NCI-H128 (cell line): ENCODE measurements around the gene C1S.
"Not testable (repeated sequence)": the region's sequence is repeated elsewhere in the genome, so short reads cannot be mapped to it uniquely, and the experiment has no call there.

Experiments
- DNase-seq: peaks from one replicate; lab custom pipeline; 2025; ENCODE audit not compliant: unreplicated experiment; lab: John Stamatoyannopoulos, UW

The C1S gene

DNA sequence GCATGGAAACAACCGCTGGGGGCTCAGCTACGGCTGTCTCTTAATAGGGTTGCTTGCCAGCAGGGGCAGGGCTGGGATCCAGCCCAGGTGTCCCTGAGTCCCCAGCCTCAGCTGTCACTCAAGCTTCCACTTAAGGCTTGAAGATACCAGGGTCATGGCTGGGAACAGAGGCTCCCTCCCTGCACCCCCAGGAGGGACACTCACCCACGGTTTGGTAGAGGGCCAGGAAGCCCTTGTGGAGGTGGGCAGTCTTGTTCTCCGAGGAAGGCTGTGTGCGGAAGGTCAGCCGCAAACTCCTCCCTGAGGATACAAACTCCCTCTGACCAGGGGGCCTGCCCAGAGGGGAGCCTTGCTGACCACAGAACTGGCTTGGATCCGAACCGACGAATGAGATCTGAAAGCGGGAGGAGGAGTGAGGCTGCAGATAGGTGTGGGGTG lies 41.2 kb downstream of the C1S start:
- no peak for DNase-seq

DNA sequence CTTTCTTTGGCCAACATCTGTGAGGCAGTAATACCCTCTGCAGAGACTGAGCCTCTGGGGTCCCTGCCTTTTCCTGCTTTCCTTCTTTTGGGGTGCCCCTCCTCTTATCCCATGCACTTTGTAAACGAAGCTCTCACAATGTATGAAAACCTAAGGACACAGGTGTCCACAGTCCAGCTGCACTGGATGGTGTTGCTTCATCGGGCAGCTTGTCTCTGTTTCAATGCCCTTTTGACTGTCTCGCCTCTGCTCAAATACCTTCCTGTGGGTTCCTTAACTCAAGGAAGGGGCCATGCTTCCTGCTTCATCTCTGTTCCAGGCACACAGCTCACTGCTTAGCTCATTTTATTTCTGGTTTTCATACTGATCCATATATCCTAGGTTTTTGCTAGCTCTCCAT lies 42.1 kb downstream of the C1S start:
- no peak for DNase-seq

DNA sequence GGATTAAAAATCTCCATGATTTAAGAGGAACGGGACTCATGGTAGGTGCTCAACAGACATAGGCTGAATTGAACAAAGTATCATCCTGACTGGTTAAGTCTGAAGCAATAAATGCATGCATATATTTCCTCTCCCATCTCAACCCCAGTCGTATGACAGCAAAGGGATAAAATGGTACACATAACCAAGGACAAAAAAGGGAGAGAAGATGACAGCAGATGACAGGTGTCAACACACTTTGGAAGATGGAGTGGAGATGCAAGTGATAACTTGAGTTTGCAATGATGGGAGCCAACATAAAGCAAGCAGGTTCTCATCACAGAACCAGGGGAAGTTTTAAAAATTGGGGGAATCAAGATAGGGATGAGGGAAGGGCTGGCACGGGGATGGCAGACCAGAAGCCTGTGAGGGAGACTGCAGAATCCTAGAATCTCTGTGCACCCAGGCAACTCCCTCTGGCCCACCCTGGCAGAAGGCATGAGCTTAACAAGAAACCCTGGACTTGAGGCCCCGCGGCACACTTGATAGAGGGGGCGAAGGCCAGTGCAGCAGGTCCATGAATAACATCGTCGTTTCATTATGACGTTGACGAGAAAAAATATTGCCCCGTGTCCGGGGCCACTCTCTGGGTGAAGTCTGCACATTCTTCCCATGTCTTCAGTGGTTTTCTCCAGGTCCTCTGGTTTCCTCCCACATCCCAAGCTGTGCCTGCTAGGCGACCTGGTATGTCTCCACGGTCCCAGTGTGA lies 43.5 kb downstream of the C1S start:
- no peak for DNase-seq

DNA sequence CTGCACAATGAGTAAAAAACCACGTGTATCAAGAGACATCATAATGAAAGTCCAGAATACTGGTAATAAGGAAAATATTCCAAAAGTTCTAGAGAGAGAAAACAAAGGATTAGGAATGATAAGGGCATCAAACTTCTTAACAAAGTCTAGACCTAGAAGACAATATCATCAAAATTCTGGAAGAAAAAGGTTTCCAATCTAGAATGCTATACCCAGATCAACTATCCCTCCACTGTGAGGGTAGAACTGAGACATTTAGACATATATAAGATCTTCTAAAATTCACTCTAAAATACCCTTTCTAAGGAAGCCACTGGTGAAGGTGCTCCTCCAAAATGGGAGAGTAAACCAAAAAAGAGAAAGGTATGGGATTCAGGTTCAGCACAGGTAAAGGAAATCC lies 45.6 kb downstream of the C1S start:
- DNase-seq, result no peak

DNA sequence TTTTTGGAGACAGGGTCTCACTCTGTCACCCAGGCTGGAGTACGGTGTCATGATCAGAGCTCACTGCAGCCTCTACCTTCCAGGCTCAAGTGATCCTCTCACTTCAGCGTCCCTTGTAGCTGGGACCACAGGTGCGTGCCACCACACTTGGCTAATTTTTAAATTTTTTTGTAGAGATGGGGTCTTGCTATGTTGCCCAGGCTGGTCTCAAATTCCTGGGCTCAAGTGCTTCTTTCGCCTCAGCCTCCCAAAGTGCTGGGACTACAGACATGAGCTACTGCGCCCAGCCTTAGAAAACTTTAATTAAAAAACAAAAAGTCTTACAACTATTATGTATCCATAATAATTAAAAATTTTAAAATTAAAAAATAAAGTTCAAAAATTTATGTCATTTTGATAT lies 46.7 kb downstream of the C1S start:
- DNase-seq, result not testable (repeated sequence)

DNA sequence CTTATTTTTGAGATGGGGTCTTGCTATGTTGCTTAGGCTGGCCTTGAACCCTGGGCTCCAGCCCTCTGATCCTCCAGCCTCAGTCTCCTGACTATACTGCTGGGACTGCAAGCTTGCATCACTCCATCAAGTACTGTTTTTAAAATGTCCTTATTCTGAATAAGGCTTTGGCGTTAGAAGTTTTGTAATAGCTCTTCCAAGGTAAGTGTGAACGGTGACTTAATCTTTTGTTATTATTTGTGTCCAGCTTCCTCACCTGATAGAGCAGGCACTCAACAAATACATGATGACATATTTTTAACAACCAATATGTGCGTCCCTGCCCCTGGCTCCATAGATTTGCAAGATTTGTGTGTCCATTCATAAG lies 47.1 kb downstream of the C1S start:
- DNase-seq, result no peak

DNA sequence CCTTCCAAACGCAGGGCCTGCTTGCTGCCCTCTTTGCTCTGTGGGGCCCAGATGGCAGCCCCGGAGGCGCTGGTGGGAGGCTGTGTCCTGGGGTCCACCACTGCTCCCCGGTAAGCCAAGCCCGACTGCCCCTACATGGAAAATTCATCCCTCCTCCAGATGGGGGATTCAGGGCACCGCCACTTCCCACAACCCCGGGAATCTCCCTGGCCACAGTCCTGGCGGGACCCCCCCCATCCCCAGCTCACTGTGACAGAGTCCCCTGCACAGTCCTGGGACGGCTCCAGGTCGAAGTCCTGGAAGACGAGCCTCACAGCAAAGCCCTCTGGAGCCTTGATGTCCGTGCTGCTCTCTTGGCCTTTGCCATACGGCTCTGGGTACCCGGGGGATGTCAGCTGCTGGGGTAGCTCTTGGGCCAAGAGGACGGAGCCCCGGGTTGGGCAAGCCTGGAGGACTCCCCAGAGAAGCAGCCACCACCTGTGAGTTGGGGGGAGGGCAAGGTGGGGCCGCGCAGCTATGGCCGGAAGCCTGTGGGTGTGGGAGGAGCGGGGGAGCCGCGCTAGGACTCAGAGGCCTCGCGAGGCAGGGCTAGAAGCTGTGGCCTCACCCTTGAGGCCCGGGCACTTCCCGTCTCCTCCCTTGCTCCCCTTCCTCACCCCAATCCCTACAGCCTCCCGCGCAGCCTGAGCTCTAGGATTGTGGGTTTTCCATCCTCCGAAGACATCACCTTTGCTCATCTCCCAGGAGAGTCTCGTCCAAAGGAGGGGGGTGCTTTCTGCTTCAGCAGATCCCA lies 47.7 kb downstream of the C1S start:
- DNase-seq, result no peak

DNA sequence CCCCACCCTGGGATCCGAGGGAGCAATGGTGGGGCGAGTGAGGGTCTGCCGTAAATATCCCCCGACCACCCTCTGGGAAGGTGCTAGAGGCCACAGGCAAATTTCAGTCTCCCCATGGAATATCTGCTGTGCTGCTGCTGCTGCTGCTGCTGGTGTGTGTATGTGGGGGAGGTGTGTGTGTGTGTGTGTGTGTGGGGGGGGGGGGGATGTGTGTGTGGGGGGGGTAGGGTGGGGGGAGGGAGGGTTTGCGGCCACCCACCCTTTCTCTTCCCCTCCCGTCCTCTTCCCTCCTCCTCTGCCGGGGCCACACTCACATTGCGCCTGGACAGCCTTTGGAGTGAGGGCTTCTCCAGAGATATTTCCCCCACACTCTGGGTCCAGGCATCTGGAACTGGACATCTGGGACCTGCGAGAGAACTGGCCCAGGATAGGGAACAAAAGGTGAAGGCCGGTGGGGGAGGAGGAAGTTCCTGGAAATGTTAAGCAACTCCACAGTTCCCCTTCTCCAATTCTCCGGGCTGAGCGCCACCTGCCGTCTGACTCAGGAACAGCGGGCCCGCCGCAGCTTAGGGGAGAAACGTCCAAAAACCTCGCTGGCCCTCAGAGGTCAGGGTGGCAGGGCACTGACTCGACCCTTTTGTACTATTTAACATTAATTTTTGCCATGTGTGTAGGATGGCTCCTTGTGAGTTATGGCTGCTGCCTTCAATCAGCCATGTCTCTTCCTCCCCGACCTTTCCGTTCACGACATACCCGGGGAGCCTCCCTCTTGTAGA lies 48.5 kb downstream of the C1S start, which contains the start of gene C1RL:
C1RL (minus strand) TSS at position 419 of the 776 bp plus-strand sequence; CDS start at position 385, 34 bp downstream.
- DNase-seq, result peak; percentile 80

DNA sequence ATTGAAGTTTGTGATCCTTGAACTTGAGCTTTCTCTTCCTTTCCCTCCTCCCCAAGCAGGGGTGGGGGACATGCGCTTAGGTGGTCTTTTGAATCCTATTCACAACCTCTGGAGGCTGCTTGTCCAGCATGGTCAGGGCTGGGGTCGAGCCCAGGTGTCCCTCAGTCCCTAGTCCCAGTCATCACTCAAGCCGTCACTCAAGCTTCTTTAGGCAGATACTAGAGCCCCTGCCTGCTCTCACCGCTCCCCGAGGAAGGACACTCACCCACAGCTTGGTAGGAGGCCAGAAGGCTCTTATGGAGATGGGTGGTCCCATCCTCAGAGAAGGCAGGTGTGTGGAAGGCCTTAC lies 49.0 kb downstream of the C1S start:
- DNase-seq, result no peak

DNA sequence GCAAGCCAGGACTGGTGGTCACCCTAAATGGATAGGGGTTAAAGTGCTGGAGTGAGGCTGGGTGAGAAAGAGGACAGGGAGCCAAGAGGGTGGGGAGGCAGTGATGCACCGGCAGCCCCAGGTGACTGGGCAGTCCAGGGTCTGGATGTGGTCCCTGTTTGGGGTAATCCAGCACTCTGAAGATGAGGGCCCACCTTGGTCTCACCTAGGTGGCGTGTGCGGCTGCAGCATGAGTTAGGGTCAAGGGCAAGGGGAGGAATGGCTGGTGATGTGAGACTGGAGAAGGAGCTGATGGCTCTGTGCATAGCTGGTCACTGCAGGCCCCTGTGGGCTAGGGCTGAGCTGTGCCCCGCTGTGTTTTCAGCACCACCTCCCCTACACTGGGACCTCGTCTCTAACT lies 50.1 kb downstream of the C1S start:
- DNase-seq, result no peak

DNA sequence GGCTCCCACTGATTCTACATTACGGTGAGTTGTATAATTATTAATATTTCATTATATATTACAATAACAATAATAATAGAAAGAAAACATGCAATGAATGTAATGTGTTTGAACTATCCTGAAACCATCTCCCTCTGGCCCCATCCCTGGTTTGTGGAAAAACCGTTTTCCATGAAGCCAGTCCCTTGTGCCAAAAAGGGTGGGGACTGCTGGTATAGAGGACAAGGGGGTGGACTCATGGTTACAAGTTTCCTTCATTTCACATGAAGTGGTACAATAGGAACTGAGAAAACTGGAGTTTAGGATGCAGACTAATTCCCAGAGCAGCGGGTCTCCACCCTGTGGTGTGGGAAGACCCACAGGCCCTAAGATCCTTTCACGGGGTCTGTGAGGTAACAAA lies 51.5 kb downstream of the C1S start:
- DNase-seq, result no peak

DNA sequence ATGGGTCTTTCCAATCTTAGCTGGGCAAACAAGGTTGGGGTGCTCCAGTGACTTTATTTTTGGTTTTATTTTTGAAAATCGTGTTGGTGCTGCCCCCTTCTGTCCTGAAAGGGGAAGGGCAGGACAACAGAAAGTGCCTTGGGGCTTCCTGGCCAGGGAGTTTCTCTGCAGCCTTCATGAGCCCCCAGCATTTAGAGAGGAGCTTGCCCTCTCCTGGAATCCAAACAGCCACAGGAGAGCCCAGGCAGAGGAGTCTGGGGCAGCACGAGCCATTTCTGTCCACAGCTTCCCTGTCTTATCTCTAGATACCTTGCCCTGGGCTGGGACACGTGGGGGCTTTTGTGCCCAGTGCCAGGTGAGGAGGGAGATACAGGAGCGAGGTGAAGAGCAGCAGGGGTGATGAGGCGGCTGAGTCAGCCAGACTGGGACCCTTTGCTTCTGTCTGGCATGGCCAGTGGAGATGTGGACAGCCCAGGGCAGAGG lies 52.9 kb downstream of the C1S start:
- DNase-seq, result peak; percentile 29

DNA sequence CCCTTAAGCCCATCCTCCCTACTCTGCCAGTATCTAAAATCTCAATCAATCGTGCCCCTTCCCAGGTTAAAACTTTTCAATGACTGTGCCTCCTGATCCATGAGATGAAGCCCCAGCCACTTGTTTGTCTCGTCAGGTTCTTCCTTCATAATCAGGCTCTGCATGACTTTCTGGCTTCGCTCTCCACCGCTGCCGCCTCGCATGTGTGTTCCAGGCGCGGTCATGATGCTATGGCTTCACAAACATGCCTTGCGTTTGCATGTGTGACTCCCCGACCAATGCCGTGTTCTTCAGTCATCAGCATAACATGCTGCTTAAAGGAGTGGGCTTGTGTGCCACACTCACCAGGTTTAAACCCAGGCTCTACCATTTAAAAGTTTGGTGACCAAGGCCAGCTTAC lies 53.5 kb downstream of the C1S start:
- no peak for DNase-seq

DNA sequence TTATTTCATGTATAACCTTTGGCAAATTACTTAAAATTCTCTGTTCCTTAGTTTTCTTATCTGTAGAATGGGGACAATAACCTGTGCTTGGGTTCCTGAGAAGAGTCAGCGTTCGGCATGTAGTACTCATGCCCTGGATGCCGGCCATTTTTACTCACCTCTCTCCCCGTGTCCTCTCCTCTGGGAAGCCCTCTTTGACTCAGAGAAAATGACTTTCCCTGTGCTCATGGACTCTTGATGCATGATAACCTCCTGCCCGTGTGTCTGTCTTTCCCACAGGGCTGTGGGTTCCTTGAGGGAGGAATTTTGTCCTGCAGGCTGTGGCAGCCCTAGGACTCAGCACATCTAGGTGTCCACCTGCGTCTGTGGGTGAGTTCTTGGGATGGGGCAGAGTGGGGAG lies 54.3 kb downstream of the C1S start:
- no peak for DNase-seq

DNA sequence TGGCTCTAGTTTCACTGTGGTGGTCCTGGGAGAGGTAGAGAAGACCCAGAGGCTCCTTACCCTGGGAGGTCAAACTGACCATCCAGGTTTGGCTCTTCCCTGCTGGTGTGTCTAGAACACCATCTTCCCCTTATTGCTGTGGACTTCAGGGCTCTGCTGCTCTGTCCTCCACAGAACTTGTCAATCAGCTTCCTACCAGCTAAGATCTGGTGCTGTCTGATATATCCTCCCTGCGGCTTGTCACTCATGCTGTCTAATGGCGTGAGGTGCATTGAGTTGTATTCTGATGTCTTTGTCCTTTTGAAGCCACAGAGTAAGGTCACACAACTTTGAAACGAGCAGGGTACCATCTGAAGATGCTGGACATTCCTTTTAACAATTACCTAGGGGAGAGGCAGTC lies 55.7 kb downstream of the C1S start:
- DNase-seq, result no peak

DNA sequence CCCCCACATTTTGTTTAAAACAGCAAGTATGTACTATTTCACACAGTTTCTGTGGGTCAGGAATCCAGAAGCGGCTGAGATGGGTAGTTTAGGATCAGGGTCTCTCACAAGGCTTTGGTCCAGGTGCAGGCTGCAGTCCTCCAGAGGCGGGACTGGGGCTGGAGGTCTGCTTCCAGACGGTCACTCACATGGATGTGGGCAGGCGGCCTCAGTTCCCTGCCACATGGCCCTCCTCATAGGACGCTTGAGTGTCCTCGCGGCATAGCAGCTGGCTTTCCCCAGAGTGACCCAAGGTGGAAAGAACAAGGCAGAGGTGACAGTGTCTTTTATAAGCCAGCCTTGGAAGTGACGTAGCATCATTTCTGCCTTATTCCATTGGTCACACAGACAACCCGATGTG lies 56.4 kb downstream of the C1S start:
- no peak for DNase-seq

DNA sequence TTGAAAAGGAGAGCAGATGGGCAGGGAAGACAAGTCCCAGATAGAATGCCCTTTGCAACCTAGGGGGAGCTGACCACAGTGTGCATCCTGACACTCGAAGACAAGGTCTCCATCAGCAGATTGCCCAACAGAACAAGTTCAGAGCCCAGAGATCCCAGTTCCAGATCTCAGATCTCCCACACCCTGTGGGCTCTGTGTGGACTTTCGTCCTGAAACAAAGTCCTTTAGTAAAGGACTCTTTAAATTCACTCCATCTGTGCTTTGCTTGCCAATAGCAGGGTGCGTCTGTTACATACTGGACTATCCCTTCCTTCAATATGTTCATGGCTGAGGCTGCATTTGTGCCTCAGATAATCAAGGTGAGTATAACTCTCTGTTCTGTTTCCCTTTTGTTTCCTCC lies 57.2 kb downstream of the C1S start:
- DNase-seq, result no peak

DNA sequence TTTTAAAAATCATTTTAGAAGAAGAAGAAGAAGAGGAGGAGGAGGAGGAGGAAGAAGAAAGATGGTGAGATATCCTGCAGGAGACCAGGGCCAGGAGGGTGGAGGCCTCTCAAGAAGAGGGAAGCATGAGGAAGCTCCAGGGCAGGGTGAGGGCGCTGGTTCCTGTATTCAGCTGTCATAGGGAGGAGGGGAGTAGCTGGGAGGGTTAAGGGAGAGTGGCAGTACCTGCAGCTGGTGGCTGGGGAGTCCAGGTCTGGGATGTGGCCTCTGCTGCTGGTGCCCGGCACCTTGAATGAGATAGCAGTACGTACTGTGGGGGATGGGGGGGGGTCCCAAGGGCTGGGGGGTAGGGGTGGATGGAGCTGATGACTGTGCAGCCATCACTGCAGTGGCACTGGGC lies 58.4 kb downstream of the C1S start:
- no peak for DNase-seq

DNA sequence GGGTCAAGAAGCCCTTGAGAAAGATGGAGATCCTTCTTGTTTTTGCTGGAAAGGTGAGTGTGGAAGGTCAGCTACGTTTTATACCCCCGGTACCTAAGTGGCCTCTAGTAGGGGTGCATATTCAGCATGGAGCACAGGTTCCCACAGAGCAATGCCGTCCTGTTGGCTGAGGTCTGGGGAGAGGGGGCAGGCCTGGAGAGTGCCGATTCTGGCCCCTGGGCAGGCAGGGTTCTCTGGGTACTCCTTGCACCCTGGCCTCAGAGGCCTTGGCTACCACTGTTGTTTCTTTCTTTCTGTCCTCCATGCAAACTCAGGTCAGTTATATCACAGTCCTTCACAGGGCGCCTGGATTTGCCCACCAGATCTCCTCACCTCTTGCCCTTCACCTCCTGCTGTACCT lies 59.6 kb downstream of the C1S start:
- no peak for DNase-seq
